Panc1 (cell line): Measurements from ENCODE around the gene TAMALIN. TPM values are rescaled to one million over a fixed set of nuclear protein-coding genes. Genes with fewer than 3 reads are reported as not detected.

Experiments
- ATAC-seq: fragments of 200-7000 bp; cut with Tn5 transposase; 2 replicates; pipeline ENCODE4 v1.9.1; 2020; ENCODE audit warnings: mild to moderate bottlenecking, moderate library complexity
- BruUV-seq: library from RNA; stranded (reverse); fragments of 400-500 nt; replicated peaks from 2 replicates; lab custom pipeline; 2021; lab: Mats Ljungman, UMichigan
- CTCF ChIA-PET: fragments of 300-600 bp; sonication (Branson Sonifier 250); formaldehyde crosslinking; loops from one replicate; lab custom pipeline; 2022; ENCODE audit warnings: antibody characterized with exemption; lab: Charles Lee
- POLR2A ChIA-PET: fragments of 300-600 bp; sonication (Branson Sonifier 250); formaldehyde crosslinking; loops from one replicate; lab custom pipeline; 2022; ENCODE audit warnings: antibody characterized with exemption; lab: Charles Lee
- DNase-seq: peaks from one replicate; pipeline ENCODE4 v3.0.0-alpha.2; 2010; ENCODE audit warnings: low read depth, low spot score
- H3K27ac ChIP-seq: 2 replicates; pipeline ENCODE4 v1.5.1; 2011; ENCODE audit warnings: mild to moderate bottlenecking, low read length, inconsistent platforms
- H3K27me3 ChIP-seq: fragments of 200-500 bp; sonication (Bioruptor generic); 2 replicates; pipeline ENCODE4 v1.6.0; 2014; ENCODE audit warnings: low read length, inconsistent platforms; ENCODE audit not compliant: control insufficient read depth, insufficient read depth
- H3K36me3 ChIP-seq: fragments of 200-500 bp; sonication (Bioruptor generic); 2 replicates; pipeline ENCODE4 v1.5.1; 2014; ENCODE audit warnings: inconsistent platforms, mild to moderate bottlenecking, low read length, moderate library complexity; ENCODE audit not compliant: control insufficient read depth, insufficient read depth
- H3K4me1 ChIP-seq: 2 replicates; pipeline ENCODE4 v1.5.1; 2011; ENCODE audit warnings: inconsistent platforms, mild to moderate bottlenecking, low read length, moderate library complexity; ENCODE audit not compliant: control insufficient read depth, insufficient read depth
- H3K4me3 ChIP-seq, 2 experiments: 2 replicates each; pipeline ENCODE4 v1.5.1; 2011 to 2012; ENCODE audit warnings: low read depth in 2 of 2, low read length in 2 of 2, mild to moderate bottlenecking in 2 of 2, inconsistent platforms in 1 of 2, moderate library complexity in 1 of 2
- H3K9me3 ChIP-seq: fragments of 200-500 bp; sonication (Bioruptor generic); 2 replicates; pipeline ENCODE4 v1.5.1; 2014; ENCODE audit warnings: low read depth, mild to moderate bottlenecking, inconsistent platforms, low read length, moderate library complexity; ENCODE audit not compliant: control insufficient read depth, insufficient read depth
- CTCF ChIP-seq: fragments of 450-650 bp; IDR thresholded peaks from 2 replicates; pipeline ENCODE4 v1.5.1; 2017; ENCODE audit warnings: mild to moderate bottlenecking
- REST ChIP-seq, 2 experiments: IDR thresholded peaks; 2 replicates each; pipeline ENCODE4 v1.6.1; 2011 to 2012; ENCODE audit warnings: low read depth in 2 of 2, control low read depth in 1 of 2, low read length in 1 of 2, mild to moderate bottlenecking in 1 of 2, moderate library complexity in 1 of 2; ENCODE audit not compliant: insufficient read depth in 1 of 2
- SIN3A ChIP-seq: IDR thresholded peaks from 2 replicates; pipeline ENCODE4 v1.6.1; 2012; ENCODE audit warnings: low read depth, mild to moderate bottlenecking, low read length, moderate library complexity, borderline replicate concordance; ENCODE audit not compliant: insufficient read depth
- TCF7L2 ChIP-seq: IDR thresholded peaks from 2 replicates; pipeline ENCODE4 v1.6.1; 2011; ENCODE audit warnings: mild to moderate bottlenecking, low read depth, low read length, inconsistent platforms
- in situ Hi-C: cut with HindIII; loops from 2 replicates; pipeline ENCODE4 v1.10.0; 2016; ENCODE audit warnings: low sequenced_read_pairs, low pct_unique_long_range_greater_than_20kb
- intact Hi-C: fragments of 100-400 bp; cut with micrococcal nuclease; formaldehyde crosslinking; loops from one replicate; pipeline ENCODE4 v1.10.0; 2022; ENCODE audit not compliant: unreplicated experiment
- total RNA-seq: library from RNA; stranded (reverse); gene quantifications from one replicate; pipeline ENCODE4 v1.2.1, GENCODE V29; 2021; ENCODE audit not compliant: unreplicated experiment

The TAMALIN gene
- total RNA-seq, 1 experiment from 2014 or later, result 0.82 TPM

- Histone ChIP-seq H3K27me3 (no peaks in the 10 kb centered on the region), H3K27ac (no peak overlapping the region), H3K36me3 (no peaks in the 10 kb centered on the region), H3K4me1 (0 out of 2 replicates have a peak, but pooled peaks cover 5% of the 10 kb centered on the region), H3K9me3 (no peaks in the 10 kb centered on the region), H3K4me3 (no peak overlapping the region)
- in situ Hi-C loops, result no loop called here
- intact Hi-C loops, result no loop called here
- BruUV-seq, result no TSS peak
- ChIA-PET CTCF (interaction anchor here (0.6 to 0.9 kb wide), 2 partner anchors 10 to 15 kb away, joined by 3 to 6 read pairs; no protein-coding TSS in a partner anchor), POLR2A (no interaction called here)
- TF ChIP-seq CTCF, result no peak
- DNase-seq (no peak), ATAC-seq (no peak)
Measured at GRCh38 chr12:52041035-52041434, 34.3 kb downstream of the TAMALIN start.

DNA sequence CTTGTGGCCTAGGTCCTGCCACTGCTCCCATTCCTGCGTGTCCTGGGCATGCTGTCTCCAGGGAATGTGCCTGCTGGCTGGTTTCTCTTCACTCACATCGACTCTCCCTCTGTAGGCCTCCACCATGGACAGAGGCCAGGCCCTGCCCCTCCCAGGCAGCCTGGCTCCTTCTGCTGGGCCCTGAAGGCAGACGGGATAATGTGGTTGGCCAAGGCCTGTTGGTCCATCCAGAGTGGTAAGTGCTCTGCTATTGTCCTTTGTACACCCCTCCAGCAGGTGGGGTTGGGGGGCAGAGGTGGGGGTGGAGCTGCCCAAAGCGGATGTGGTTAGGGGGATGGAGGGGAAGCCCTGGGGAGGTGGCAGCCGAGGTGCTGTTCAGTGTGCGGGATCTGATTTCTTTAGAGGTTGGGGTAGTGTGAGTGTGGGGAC is 35.0 kb downstream of the TAMALIN start:
- DNase-seq, result no peak
- no peaks in the 10 kb centered on the region for H3K36me3 ChIP-seq
- 0 out of 2 replicates have a peak, but pooled peaks cover under 1% of the 10 kb centered on the region for H3K4me1 ChIP-seq
- POLR2A ChIA-PET, result no interaction called here
- no peak overlapping the region for H3K27ac ChIP-seq
- no peak for TF ChIP-seq TCF7L2
- TF ChIP-seq REST (IDR thresholded peaks at IDR 0.05; ENCODE audit: insufficient read depth in 1 of 2, low read depth in 2 of 2, low read length in 1 of 2), result peak; percentile 79 to 88
- TF ChIP-seq CTCF, result no peak
- no peak for TF ChIP-seq SIN3A
- ATAC-seq, result no peak
- H3K9me3 ChIP-seq, result no peaks in the 10 kb centered on the region
- BruUV-seq, result no TSS peak
- intact Hi-C loops (no loop called here), in situ Hi-C loops (no loop called here)
- CTCF ChIA-PET, result interaction anchor here (0.6 kb wide), 1 partner anchor 10 kb away, joined by 6 read pairs; no protein-coding TSS in a partner anchor
- no peaks in the 10 kb centered on the region for H3K27me3 ChIP-seq
- H3K4me3 ChIP-seq, result no peak overlapping the region
